NCI-H1092 treated with DMSO at 0.1 percent for 48 hours (cell line): ENCODE results near the gene NGFR.
"Not testable (repeated sequence)": the region's sequence is repeated elsewhere in the genome, so short reads cannot be mapped to it uniquely, and the experiment has no call there.

ENCODE experiments used
- DNase-seq: peaks from one replicate; lab custom pipeline; 2025; lab: John Stamatoyannopoulos, UW

Gene NGFR

DNA sequence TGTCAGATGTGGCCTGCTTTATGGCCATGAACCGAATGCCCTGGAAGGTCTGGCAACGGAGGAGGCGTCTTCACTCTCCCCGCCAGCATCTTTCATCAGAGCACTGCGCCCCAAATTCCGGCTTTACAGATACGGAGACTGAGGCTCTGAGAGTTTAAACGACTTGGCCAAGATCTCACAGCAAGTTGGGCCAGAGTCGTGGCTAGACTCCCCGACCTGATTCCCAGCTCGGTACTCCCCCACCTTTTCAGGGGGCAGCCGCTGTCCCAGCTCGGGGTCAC is 1.7 kb downstream of the NGFR start:
- no peak for DNase-seq

DNA sequence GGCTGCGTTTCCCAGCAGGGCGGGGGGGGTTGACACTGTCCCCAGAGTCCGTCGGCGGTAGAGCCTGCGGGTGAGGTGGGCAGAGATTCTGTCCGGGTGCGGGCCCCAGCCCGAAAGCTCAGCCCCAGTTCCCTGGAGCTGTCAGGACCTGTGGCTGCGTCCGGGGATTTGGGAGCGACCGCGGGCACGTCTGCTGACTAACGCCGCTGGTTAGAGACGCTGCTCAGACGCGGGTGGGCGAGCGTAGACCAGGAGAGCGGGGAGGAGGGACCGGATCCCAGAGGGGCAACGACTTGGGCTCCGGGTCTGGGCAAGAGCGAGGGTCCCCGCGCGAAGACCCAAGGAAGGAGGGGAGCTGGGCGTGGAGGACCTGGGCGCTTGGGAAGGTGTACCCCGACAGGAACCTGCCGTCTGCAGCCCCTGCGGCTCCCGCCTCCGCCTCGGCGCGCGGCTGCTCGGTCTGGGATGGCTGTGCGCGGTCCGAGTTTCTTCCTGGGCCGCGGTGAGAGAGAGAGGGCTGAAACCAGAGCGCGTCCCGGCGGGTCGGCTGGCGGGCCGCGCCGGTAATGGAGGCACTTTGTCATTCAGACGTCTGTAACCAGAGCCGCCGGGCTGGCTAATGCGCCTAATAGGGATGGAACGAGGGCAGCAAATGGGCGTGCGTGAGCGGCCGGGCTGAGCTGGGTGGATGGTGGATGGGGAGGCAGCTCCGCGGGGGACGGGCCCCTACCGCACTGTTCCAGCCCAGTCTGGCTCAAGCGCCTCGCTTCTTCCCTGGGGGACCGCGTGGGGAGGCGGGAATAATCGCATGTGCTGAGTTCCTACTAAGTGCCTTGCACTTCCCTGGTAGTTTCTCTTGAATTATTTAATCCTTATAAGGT is 2.3 kb downstream of the NGFR start:
- DNase-seq, result no peak

DNA sequence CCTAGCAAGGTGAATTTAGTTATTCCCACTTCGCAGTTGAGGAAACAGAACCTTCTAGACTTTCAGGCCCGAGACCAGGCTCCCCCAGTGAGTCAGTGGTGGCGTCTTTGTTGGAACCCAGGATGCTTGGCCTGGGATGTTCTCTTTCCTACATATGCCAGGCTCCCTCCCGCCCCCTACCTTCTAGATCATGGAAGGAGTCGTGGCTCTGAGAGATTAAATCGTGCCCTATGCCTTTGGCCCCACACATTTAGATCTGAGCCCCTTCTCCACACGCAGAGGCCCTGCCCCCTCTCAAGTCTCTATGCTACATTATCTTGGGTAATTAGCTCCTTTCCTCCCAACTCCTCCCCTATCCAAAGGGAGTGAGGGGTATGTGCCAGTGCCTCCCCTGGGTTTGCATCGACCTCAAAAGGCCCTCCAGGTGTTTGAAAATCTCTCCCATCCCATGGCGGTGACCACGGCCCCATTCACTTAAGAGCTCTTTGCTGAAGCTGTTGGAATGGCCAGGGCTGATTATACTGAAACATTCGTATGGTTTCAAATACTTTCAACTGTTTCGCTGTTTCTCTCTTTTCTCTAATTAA is 3.0 kb downstream of the NGFR start:
- DNase-seq, result no peak

DNA sequence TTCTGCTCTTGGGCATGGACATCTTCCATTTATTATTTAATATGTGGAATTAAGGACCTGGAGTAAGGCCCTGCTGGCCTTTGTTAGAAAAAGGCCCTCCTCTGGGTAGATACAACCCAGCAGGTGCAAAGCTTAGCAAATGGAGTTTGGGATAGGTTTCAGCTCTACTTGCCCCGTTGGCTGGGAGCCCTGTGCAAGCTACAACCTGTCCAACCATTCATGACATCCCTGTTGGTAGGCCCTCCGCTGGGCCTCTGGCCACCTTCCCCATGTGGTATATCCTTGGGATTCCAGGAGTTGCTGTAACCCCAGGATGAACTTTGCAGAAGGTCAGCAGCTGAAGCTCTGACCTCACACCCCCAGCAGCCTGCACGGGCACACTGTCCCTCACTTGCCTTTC is 6.4 kb downstream of the NGFR start:
- no peak for DNase-seq

DNA sequence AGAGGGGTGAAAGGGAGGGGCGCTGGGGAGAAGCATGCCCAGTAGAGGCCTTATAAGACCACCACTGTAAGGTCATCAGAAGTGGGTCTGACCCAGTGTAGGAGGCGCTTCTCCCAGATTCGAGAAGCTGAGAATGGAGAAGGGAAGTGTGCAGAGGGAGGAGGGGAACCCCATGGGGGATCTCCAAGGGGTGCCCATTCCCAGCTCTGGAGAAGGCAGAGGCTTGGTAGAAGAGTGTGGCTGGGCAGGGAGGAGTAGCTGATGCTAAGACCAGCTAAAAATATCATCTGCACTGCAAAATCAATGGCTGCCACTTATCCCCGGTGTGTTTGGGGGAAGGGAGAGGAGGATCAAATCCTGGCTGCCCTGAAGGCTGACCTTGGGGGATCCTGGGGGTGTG is 7.2 kb downstream of the NGFR start:
- DNase-seq, result no peak

DNA sequence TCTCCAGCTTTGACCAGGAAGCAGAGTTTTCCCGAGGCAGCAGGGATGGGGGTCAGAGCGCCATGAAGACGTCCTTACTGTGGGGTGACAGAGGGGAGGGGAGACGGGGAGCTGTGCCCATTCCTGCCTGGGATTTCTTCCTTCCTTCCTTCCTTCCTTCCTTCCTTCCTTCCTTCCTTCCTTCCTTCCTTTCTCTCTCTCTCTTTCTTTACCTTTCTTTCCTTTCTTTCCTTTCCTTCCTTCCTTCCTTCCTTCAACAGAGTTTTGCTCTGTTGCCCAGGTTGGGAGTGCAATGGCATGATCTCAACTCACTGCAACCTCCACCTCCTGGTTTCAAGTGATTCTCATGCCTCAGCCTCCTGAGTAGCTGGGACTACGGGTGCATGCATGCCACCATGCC is 7.6 kb downstream of the NGFR start:
- not testable (repeated sequence) for DNase-seq

DNA sequence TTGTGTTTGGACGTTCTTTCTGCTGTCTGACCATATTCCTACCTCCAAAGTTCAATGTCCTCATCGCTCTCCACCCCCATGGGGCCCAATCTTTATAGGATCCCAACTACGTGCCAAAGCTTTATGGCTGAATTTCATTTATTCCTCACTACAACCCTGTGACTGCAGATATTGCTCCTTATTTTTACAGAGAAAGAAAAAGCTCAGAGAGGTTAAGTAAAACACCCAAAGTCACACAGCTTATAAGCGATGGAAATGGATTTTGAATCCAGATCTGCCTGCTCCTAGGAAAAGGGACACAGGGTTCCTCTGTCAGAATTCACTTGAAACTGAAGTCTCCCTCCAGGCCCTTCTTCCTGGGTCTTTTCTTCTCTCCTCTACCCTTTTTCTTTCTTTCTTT is 9.3 kb downstream of the NGFR start:
- DNase-seq, result no peak

DNA sequence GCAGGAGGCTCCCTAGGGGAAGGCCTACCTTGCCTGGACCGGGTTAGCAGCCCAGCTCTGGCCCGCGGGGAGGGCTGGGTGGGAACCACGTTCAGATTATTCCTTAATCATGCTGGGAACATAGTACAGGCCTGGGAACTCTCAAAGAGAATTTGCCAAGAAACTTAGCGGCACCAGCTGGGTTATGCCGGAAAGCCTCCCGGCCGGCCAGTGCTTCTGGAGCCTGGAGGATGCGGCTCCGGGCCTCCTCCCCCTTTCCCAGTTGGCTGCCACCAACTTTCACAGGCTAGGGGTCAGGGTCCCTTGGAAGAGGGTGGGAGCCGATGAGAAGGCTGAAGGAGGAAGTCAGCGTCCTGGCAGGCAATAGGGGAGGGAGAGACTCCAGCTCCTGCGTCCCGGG is 10.8 kb downstream of the NGFR start:
- DNase-seq, result no peak

DNA sequence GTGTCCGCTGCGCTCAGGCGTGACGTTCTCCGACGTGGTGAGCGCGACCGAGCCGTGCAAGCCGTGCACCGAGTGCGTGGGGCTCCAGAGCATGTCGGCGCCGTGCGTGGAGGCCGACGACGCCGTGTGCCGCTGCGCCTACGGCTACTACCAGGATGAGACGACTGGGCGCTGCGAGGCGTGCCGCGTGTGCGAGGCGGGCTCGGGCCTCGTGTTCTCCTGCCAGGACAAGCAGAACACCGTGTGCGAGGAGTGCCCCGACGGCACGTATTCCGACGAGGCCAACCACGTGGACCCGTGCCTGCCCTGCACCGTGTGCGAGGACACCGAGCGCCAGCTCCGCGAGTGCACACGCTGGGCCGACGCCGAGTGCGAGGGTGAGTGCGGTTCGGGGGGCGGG is 11.2 kb downstream of the NGFR start:
- no peak for DNase-seq

DNA sequence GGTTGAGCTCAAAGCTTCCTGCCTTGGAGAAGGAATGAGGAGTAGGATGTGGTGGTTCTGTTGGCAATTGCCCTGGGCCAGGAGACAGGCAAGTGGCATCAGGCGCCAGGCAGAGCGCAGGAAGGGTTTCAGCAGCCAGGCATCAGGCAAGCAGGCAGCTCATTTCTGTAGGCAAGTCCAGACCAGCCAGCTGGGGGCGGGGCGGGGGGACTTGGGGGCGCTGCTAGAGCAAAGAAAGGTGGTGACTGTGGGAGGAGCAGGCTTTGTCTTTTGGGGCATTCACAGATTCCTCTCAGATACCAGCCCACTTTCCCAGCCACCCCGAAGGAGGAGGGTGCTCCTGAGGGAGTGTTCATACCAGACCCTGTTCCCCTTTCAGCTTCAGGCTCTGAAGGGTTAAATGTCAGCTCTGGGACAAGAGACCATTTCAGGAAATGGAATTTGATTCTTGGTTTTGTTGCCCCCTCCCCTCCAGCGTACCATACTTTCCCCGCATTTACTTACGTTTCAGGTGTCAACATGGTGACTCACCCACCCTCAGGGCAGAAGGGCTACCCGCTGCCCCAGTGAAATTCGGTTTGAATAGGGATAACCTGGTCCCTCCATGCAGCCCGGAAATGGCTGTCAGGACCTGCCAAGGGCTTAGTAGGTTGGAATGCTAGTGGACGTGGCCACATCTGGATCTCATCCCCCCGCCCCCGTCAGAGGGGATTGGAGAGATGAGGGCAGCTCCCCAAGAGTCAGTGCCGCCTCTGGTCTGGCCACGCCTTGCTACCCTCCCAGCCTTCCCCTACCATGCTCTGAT is 13.2 kb downstream of the NGFR start:
- DNase-seq, result no peak

DNA sequence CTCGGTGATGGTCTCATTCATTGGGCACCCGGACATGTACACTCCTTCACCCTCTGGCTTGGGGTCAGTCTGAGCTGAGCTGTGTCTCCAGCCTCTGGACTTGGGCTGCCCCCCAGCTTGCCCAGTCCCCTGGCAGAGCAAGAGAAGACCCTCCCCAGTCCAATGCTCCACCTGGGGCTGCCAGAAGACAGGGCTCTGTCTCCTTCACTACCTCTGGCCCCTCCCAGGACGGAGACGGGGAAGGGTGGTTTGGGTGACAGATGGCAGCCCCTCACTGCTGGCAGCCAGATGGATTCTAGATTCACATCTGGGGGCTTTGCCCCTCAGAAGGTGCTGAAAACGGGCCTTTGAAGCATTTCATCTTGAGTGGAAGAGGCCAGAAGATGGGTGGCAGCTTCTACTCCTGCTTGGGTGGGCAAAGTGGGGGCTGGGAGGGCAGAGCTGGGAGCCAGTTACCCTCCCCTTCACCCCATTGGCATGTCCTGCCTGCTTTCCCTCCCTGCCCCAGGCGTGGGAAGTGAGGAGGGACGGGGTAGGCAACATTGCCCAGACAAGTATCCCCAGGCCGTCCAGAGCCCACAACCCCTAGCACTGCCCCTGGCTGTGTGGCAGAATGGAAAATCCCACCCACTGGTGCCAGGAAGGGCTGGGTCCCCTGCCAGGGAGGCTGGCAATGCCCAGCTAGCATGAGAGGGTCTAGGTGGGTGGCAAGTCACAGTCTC is 13.9 kb downstream of the NGFR start:
- DNase-seq, result no peak

DNA sequence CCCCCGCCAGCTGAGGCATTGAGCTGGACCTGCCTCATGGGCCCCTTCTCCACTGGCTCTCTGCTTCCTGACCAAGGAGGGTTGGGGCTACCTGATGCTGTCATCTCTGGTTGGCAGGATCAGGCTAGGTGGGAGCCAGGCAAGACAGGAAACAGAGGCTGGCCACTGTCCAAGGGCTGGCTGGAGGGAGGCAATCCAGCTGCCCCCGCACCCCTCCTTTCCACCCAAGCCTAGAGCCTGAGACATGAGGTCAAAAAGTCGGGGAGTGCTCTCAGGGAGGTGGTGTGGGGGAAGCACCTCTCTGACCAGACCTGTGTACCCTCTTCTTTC is 14.5 kb downstream of the NGFR start:
- no peak for DNase-seq

DNA sequence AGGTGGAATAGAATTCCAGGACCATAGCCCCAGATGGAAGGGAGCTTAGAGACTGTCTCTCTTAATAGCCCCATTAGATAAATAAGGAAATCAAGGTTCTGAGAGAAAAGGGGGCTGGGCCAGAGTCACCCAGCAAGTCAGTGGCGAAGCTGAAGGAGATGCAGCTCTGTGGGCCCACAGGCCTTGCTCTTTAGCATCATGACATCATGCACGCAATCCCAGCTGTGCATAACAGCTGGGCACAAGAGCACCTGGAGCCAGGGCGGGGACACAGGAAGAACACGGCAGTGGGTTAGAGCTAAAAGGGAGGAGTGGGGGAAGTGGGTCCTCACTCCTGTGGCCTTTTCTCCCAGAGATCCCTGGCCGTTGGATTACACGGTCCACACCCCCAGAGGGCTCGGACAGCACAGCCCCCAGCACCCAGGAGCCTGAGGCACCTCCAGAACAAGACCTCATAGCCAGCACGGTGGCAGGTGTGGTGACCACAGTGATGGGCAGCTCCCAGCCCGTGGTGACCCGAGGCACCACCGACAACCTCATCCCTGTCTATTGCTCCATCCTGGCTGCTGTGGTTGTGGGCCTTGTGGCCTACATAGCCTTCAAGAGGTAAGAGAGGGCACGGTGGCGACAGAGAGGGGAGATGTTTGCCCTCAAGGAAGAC is 15.1 kb downstream of the NGFR start:
- DNase-seq, result no peak

DNA sequence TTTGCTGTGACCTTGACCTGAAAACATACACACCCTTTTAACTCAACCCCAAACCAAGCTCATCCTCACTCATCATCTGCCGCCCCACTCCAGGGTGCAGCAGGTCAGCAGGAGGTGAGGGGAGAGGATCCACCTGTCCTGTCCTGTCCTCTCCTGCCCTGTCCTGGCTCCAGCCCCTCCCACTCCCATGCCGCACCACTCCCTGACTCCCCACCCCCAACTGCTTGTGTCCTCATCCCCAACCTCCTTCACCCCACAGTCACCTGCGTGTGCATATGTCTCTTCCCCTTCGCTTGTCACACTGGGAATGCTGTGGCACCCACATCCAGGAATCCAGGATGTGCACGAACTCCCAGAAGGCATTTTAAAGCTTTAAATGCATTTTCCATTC is 15.6 kb downstream of the NGFR start:
- no peak for DNase-seq

DNA sequence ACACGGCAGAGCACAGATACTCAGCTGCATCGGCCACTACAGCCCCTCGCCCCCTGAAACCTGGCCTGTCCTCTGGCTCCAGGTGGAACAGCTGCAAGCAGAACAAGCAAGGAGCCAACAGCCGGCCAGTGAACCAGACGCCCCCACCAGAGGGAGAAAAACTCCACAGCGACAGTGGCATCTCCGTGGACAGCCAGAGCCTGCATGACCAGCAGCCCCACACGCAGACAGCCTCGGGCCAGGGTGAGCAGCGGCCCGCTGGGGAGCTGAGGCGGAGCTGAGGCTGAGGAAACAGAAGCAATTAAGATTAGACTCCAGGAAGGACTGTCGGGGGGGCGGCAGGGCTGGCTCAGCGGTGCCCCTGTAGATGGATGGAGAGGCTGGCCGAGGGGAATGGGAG is 16.7 kb downstream of the NGFR start:
- DNase-seq, result no peak

DNA sequence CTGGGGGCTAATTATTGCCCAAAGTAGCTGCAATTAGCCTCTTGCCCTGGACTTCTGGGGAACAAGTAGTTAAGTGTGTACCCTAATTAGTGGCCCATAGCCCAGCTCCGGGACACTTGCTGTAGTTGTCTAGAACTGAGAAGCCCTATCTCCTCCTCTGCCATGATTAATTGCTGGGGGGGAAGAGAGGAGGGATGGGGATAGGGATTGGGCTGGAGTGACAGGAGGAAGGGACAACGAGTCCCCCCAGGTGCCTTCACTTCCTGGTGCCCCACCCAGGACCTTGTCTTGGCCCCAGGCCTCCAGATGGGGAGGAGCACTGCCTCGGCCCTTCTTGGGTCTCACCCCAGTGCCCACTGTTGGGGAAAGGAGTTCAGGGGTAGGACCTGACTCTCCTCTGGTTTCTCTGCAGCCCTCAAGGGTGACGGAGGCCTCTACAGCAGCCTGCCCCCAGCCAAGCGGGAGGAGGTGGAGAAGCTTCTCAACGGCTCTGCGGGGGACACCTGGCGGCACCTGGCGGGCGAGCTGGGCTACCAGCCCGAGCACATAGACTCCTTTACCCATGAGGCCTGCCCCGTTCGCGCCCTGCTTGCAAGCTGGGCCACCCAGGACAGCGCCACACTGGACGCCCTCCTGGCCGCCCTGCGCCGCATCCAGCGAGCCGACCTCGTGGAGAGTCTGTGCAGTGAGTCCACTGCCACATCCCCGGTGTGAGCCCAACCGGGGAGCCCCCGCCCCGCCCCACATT is 17.4 kb downstream of the NGFR start:
- no peak for DNase-seq

DNA sequence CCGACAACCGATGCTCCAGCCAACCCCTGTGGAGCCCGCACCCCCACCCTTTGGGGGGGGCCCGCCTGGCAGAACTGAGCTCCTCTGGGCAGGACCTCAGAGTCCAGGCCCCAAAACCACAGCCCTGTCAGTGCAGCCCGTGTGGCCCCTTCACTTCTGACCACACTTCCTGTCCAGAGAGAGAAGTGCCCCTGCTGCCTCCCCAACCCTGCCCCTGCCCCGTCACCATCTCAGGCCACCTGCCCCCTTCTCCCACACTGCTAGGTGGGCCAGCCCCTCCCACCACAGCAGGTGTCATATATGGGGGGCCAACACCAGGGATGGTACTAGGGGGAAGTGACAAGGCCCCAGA is 17.9 kb downstream of the NGFR start:
- DNase-seq, result no peak

DNA sequence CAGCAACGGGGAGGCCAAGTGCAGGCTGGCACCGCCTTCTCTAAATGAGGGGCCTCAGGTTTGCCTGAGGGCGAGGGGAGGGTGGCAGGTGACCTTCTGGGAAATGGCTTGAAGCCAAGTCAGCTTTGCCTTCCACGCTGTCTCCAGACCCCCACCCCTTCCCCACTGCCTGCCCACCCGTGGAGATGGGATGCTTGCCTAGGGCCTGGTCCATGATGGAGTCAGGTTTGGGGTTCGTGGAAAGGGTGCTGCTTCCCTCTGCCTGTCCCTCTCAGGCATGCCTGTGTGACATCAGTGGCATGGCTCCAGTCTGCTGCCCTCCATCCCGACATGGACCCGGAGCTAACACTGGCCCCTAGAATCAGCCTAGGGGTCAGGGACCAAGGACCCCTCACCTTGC is 18.5 kb downstream of the NGFR start:
- DNase-seq, result no peak

DNA sequence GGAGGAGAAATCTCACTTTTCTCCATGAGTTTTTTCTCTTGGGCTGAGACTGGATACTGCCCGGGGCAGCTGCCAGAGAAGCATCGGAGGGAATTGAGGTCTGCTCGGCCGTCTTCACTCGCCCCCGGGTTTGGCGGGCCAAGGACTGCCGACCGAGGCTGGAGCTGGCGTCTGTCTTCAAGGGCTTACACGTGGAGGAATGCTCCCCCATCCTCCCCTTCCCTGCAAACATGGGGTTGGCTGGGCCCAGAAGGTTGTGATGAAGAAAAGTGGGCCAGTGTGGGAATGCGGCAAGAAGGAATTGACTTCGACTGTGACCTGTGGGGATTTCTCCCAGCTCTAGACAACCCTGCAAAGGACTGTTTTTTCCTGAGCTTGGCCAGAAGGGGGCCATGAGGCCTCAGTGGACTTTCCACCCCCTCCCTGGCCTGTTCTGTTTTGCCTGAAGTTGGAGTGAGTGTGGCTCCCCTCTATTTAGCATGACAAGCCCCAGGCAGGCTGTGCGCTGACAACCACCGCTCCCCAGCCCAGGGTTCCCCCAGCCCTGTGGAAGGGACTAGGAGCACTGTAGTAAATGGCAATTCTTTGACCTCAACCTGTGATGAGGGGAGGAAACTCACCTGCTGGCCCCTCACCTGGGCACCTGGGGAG is 19.1 kb downstream of the NGFR start:
- no peak for DNase-seq

DNA sequence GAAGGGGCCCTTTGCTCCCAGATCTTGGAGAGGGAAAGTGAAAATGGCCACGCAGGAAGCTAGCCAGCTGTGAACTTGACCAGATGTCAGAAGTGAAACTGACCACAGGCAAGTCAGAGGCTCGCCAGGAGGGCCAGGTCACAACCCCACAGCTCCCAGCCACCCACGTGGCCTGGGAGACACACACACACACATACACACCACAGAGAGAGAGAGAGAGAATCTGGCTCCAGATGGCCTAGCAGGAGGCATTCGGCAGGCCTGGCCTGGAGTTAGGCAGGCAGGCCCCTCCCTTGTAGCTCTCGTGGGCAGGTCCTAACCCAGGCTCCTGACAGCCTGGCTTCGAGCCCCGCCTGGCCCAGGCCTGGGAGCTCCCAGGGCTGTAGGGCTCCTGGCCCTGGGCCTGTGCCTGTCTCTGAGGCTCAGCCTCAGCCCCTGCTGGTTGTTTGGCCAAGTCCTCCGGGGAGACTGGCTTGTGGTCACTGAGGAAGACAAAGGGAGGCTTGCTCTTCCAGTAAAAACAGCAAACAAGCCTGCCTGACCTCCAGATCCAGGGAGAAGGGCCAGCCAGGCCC is 20.2 kb downstream of the NGFR start:
- no peak for DNase-seq

DNA sequence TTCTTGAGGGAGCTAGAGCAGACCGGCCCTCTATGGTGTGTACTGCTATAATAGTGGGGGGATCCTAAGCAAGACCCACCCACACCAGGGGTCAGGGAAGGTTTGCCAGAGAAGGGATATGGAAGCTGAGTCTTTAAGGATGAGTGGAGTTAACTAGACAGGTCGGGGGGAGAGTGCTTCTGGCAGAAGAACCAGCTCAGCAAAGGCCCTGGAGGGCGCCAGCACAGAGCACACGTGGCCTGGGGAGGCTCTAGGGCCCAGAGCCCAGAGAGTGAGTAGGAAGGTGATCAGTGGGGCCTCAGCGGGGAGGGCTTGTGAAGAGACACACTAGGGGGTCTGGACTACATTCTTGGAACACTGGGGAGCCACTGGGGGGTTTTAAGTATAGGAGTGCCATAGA is 21.1 kb downstream of the NGFR start:
- DNase-seq, result no peak
